OCI-LY1 (cell line): Measurements from ENCODE around the gene ZNFX1.

Experiments used
- H2AFZ ChIP-seq: fragments of 200-600 bp; sonication (generic), shearing (Covaris generic); 2 replicates; pipeline ENCODE4 v1.6.0; 2014; ENCODE audit warnings: antibody characterized with exemption, mild to moderate bottlenecking, low read length
- H3F3A ChIP-seq: fragments of 200-600 bp; sonication (generic), shearing (Covaris generic); 2 replicates; pipeline ENCODE4 v1.6.0; 2014; ENCODE audit warnings: mild to moderate bottlenecking, antibody characterized with exemption, low read length, moderate library complexity; ENCODE audit not compliant: insufficient read depth
- H3K27ac ChIP-seq: fragments of 200-600 bp; sonication (generic); 2 replicates; pipeline ENCODE4 v1.5.1; 2014; ENCODE audit warnings: low read length, mixed run types, mild to moderate bottlenecking, low read depth; ENCODE audit not compliant: poor library complexity, severe bottlenecking
- H3K27me3 ChIP-seq: fragments of 200-600 bp; sonication (generic); 2 replicates; pipeline ENCODE4 v1.6.0; 2014; ENCODE audit warnings: antibody characterized with exemption, mild to moderate bottlenecking, low read length, moderate library complexity; ENCODE audit not compliant: insufficient read depth
- H3K36me3 ChIP-seq: fragments of 200-600 bp; sonication (generic); 2 replicates; pipeline ENCODE4 v1.6.1; 2014; ENCODE audit warnings: mild to moderate bottlenecking, antibody characterized with exemption, low read length, moderate library complexity, mixed read lengths; ENCODE audit not compliant: insufficient read depth
- H3K4me1 ChIP-seq: fragments of 200-600 bp; sonication (generic); 2 replicates; pipeline ENCODE4 v1.5.1; 2014; ENCODE audit warnings: mild to moderate bottlenecking, low read length, moderate library complexity; ENCODE audit not compliant: insufficient read depth, severe bottlenecking
- H3K4me2 ChIP-seq: fragments of 200-600 bp; sonication (generic), shearing (Covaris generic); 2 replicates; pipeline ENCODE4 v1.6.1; 2014; ENCODE audit warnings: low read length
- H3K4me3 ChIP-seq: fragments of 200-600 bp; sonication (generic); 2 replicates; pipeline ENCODE4 v1.5.1; 2014; ENCODE audit warnings: low read length, low read depth, mild to moderate bottlenecking, mixed read lengths; ENCODE audit not compliant: poor library complexity, severe bottlenecking
- H3K79me2 ChIP-seq: fragments of 200-600 bp; shearing (Covaris generic); 2 replicates; pipeline ENCODE4 v1.6.1; 2016; ENCODE audit warnings: mixed run types, low read length, mixed read lengths; ENCODE audit not compliant: insufficient read depth
- H3K9ac ChIP-seq: fragments of 200-600 bp; sonication (generic), shearing (Covaris generic); 2 replicates; pipeline ENCODE4 v1.6.1; 2014; ENCODE audit warnings: mild to moderate bottlenecking, low read length, mixed read lengths
- H3K9me2 ChIP-seq: fragments of 200-600 bp; sonication (generic), shearing (Covaris generic); 2 replicates; pipeline ENCODE4 v1.6.1; 2014; ENCODE audit warnings: low read depth, mild to moderate bottlenecking, low read length, mixed read lengths
- H3K9me3 ChIP-seq: fragments of 200-600 bp; shearing (Covaris generic); 2 replicates; pipeline ENCODE4 v1.6.1; 2014; ENCODE audit warnings: low read length, mixed read lengths
- H4K20me1 ChIP-seq: fragments of 200-600 bp; sonication (generic), shearing (Covaris generic); 2 replicates; pipeline ENCODE4 v1.6.0; 2016; ENCODE audit warnings: mild to moderate bottlenecking, low read length; ENCODE audit not compliant: insufficient read depth
- CTCF ChIP-seq: fragments of 200-600 bp; sonication (generic), shearing (Covaris generic); IDR thresholded peaks from 2 replicates; pipeline ENCODE4 v1.5.1; 2017; ENCODE audit warnings: mild to moderate bottlenecking, antibody characterized with exemption, low read length, moderate library complexity, mixed read lengths
- EZH2 ChIP-seq: fragments of 200-600 bp; sonication (generic), shearing (Covaris generic); IDR thresholded peaks from 2 replicates; pipeline ENCODE4 v1.8.0; 2017; ENCODE audit warnings: borderline replicate concordance, mixed run types, mild to moderate bottlenecking, antibody characterized with exemption, low read length, moderate library complexity, mixed read lengths

ZNFX1 gene

GRCh38 chr20:49284818-49285217 is 7.0 kb upstream of the ZNFX1 start:
- peaks cover 17% of the 10 kb centered on the region for H3K9me3 ChIP-seq
- peaks cover 100% of the 10 kb centered on the region for H3K36me3 ChIP-seq
- no peaks in the 10 kb centered on the region for H4K20me1 ChIP-seq
- H2AFZ ChIP-seq, result no peak overlapping the region
- no peak overlapping the region for H3K9ac ChIP-seq
- TF ChIP-seq EZH2, result no peak
- TF ChIP-seq CTCF, result no peak
- H3K79me2 ChIP-seq, result peaks cover 36% of the 10 kb centered on the region
- H3K27ac ChIP-seq, result no peak overlapping the region
- no peaks in the 10 kb centered on the region for H3K27me3 ChIP-seq
- peak overlapping the region; percentile 3 for H3K4me3 ChIP-seq
- H3F3A ChIP-seq, result peaks cover 26% of the 10 kb centered on the region
- no peaks in the 10 kb centered on the region for H3K9me2 ChIP-seq
- no peak overlapping the region for H3K4me2 ChIP-seq
- H3K4me1 ChIP-seq, result peaks cover 50% of the 10 kb centered on the region

- Histone ChIP-seq H3K4me3 (peak overlapping the region; percentile 100), H3K9ac (no peak overlapping the region), H3K4me2 (peak overlapping the region; percentile 91), H3K27me3 (no peaks in the 10 kb centered on the region), H2AFZ (no peak overlapping the region), H3K9me3 (peaks cover 17% of the 10 kb centered on the region), H3K9me2 (no peaks in the 10 kb centered on the region), H4K20me1 (no peaks in the 10 kb centered on the region), H3K79me2 (peaks cover 44% of the 10 kb centered on the region), H3K27ac (no peak overlapping the region), H3F3A (peaks cover 19% of the 10 kb centered on the region), H3K4me1 (peaks cover 57% of the 10 kb centered on the region), H3K36me3 (peaks cover 100% of the 10 kb centered on the region)
- no peak for TF ChIP-seq CTCF
- no peak for TF ChIP-seq EZH2
These were observed 6.1 kb upstream of the ZNFX1 start for GRCh38 chr20:49283703-49284625.

- Histone ChIP-seq H3K4me3 (peak overlapping the region; percentile 100), H3K9me2 (no peaks in the 10 kb centered on the region), H4K20me1 (no peaks in the 10 kb centered on the region), H2AFZ (no peak overlapping the region), H3K9ac (no peak overlapping the region), H3F3A (peaks cover 12% of the 10 kb centered on the region), H3K79me2 (peaks cover 49% of the 10 kb centered on the region), H3K27me3 (no peaks in the 10 kb centered on the region), H3K4me1 (peaks cover 57% of the 10 kb centered on the region), H3K36me3 (peaks cover 98% of the 10 kb centered on the region), H3K9me3 (peaks cover 17% of the 10 kb centered on the region), H3K27ac (no peak overlapping the region), H3K4me2 (peak overlapping the region; percentile 91)
- no peak for TF ChIP-seq CTCF
- TF ChIP-seq EZH2, result no peak
These were observed 5.4 kb upstream of the ZNFX1 start for GRCh38 chr20:49283176-49283702.
